CD4-positive, alpha-beta T cell (primary cell): Measurements from ENCODE around the gene MYT1. TPM values are rescaled to one million over a fixed set of nuclear protein-coding genes. Genes with fewer than 3 reads are reported as not detected.

Experiments
- ATAC-seq: fragments of 200-7000 bp; cut with Tn5 transposase; one replicate; pipeline ENCODE4 v1.10.0; 2022; ENCODE audit warnings: mild to moderate bottlenecking; ENCODE audit not compliant: poor library complexity
- CTCF ChIA-PET: fragments of 350-600 bp; sonication (Branson Sonifier 250); formaldehyde crosslinking; loops from one replicate; lab custom pipeline; 2021; ENCODE audit warnings: antibody characterized with exemption, inconsistent platforms; lab: Charles Lee
- POLR2A ChIA-PET: fragments of 350-600 bp; sonication (Branson Sonifier 250); formaldehyde crosslinking; loops from one replicate; lab custom pipeline; 2021; ENCODE audit warnings: antibody characterized with exemption, inconsistent platforms; lab: Charles Lee
- DNase-seq, 14 experiments: peaks; one replicate each; pipeline ENCODE4 v3.0.0-alpha.2; 2013 to 2020; ENCODE audit warnings: mixed read lengths in 2 of 14
- H3K27ac ChIP-seq, 2 donors: one replicate each; pipeline versions ENCODE4 v1.5.1 to v1.7.0; 2013; ENCODE audit warnings: low read length in 2 of 2, low read depth in 1 of 2, mild to moderate bottlenecking in 1 of 2
- H3K27me3 ChIP-seq, 2 experiments: 1 replicate in 1 of 2; 2 replicates in 1 of 2; pipeline versions ENCODE4 v1.6.1 to v1.7.0; 2013; ENCODE audit warnings: low read length in 2 of 2, control low read depth in 1 of 2, mild to moderate bottlenecking in 1 of 2, moderate library complexity in 1 of 2; ENCODE audit not compliant: insufficient read depth in 2 of 2, control insufficient read depth in 1 of 2
- H3K36me3 ChIP-seq: one replicate; pipeline ENCODE4 v1.6.1; 2013; ENCODE audit warnings: low read length, control low read depth; ENCODE audit not compliant: insufficient read depth
- H3K4me1 ChIP-seq: one replicate; pipeline ENCODE4 v1.6.1; 2013; ENCODE audit warnings: low read length, control low read depth; ENCODE audit not compliant: insufficient read depth
- H3K4me3 ChIP-seq: one replicate; pipeline ENCODE4 v1.5.1; 2013; ENCODE audit warnings: mild to moderate bottlenecking, low read length, moderate library complexity
- H3K9me3 ChIP-seq, 2 experiments: 1 replicate in 1 of 2; 2 replicates in 1 of 2; pipeline versions ENCODE4 v1.6.1 to v1.7.0; 2013; ENCODE audit warnings: low read length in 2 of 2, mild to moderate bottlenecking in 2 of 2, control low read depth in 1 of 2, moderate library complexity in 1 of 2; ENCODE audit not compliant: control insufficient read depth in 1 of 2, insufficient read depth in 1 of 2
- H3K27ac Mint-ChIP-seq: one replicate; pipeline ENCODE4 v1.8.0; 2020; ENCODE audit warnings: mixed read lengths
- H3K27me3 Mint-ChIP-seq: one replicate; pipeline ENCODE4 v1.8.0; 2021; ENCODE audit warnings: mixed read lengths
- H3K36me3 Mint-ChIP-seq: one replicate; pipeline ENCODE4 v1.8.0; 2021; ENCODE audit warnings: low read depth, mixed read lengths
- H3K4me1 Mint-ChIP-seq: one replicate; pipeline ENCODE4 v1.8.0; 2021; ENCODE audit warnings: low read depth, mixed read lengths
- H3K4me3 Mint-ChIP-seq: one replicate; pipeline ENCODE4 v1.8.0; 2020; ENCODE audit warnings: mild to moderate bottlenecking, mixed read lengths
- H3K9me3 Mint-ChIP-seq: one replicate; pipeline ENCODE4 v1.8.0; 2020; ENCODE audit warnings: mixed read lengths
- intact Hi-C, 2 experiments: fragments of 100-400 bp; cut with DNase I in 1 of 2; cut with micrococcal nuclease in 1 of 2; formaldehyde crosslinking; loops; one replicate each; pipeline versions ENCODE4 v1.15.1 to v1.9.0; 2023 to 2025; cut with DNase I, micrococcal nuclease
- total RNA-seq, 174 experiments: library from RNA in 2 of 174; stranded (reverse) in 2 of 174; gene quantifications; one replicate each; pipeline ENCODE4 v1.2.3 and lab custom pipeline; 2021 to 2026
- TF ChIP-seq, protein P1 (sequence below): fragments of 200-600 bp; IDR thresholded peaks from one replicate; pipeline ENCODE4 v1.8.0; 2022; ENCODE audit warnings: antibody characterized with exemption, mild to moderate bottlenecking

Gene MYT1
- total RNA-seq, 2 experiments from 2014 or later = 1.0 TPM; not detected in 1

DNA sequence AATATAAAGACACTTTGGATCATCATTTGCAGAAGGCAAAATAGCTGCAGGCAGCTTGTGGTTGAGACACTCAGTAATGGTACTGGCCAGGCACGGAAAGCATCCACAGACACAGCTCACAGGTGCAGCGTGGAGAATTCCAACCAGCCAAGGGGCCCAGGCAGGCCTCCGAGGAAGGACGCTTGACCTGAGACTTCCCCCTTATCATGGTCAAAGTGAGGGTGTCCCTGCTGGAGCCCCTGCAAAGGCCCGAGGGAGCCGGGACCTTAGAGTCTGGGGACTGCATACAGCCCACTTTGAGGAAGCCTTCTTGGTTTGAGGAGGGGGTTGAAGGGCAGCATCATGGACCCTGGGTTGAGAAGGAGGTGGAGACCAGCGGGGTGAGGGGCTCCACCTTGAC lies 15.1 kb upstream of the MYT1 start:
- Histone ChIP-seq H3K4me3 (no peak overlapping the region), H3K27ac (no peak overlapping the region), H3K27me3 (peaks cover 3 to 4% of the 10 kb centered on the region in 2 experiments), H3K4me1 (no peaks in the 10 kb centered on the region), H3K36me3 (no peaks in the 10 kb centered on the region), H3K9me3 (peaks cover 4 to 29% of the 10 kb centered on the region in 2 experiments)
- ChIA-PET CTCF (no interaction called here), POLR2A (no interaction called here)
- Mint-ChIP-seq H3K4me1 (no peaks in the 10 kb centered on the region), H3K27ac (no peak overlapping the region), H3K36me3 (no peaks in the 10 kb centered on the region), H3K4me3 (no peak overlapping the region), H3K27me3 (peaks cover 7% of the 10 kb centered on the region), H3K9me3 (peaks cover 4% of the 10 kb centered on the region)
- ATAC-seq (no peak), DNase-seq (no peak)
- TF ChIP-seq, protein P1, sequence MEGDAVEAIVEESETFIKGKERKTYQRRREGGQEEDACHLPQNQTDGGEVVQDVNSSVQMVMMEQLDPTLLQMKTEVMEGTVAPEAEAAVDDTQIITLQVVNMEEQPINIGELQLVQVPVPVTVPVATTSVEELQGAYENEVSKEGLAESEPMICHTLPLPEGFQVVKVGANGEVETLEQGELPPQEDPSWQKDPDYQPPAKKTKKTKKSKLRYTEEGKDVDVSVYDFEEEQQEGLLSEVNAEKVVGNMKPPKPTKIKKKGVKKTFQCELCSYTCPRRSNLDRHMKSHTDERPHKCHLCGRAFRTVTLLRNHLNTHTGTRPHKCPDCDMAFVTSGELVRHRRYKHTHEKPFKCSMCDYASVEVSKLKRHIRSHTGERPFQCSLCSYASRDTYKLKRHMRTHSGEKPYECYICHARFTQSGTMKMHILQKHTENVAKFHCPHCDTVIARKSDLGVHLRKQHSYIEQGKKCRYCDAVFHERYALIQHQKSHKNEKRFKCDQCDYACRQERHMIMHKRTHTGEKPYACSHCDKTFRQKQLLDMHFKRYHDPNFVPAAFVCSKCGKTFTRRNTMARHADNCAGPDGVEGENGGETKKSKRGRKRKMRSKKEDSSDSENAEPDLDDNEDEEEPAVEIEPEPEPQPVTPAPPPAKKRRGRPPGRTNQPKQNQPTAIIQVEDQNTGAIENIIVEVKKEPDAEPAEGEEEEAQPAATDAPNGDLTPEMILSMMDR = no peak
- intact Hi-C loops = no loop called here

DNA sequence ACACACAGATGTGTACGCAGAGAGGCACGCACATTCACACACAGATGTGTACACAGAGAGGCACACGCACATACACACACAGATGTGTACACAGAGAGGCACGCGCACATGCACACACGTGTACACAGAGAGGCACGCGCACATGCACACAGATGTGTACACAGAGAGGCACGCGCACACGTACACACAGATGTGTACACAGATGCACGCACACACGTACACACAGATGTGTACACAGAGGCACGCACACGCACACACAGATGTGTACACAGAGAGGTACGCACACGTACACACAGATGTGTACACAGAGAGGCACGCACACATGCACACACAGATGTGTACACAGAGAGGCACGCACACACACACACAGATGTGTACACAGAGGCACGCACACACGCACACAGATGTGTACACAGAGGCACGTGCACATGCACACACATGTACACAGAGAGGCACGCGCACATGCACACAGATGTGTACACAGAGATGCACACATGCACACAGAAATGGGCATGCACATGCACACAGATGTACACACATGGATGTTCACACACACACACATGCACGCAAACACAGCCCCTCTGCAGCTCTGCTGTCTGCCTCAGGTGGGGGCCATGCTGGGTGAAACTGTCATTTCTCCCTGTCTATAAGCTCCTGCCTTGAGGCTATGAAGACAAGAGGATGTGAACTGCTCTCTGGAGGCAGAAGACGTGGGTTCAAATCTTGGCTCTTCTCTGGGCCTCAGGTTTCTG lies 14.3 kb upstream of the MYT1 start:
- no peak for DNase-seq
- Histone ChIP-seq H3K36me3 (no peaks in the 10 kb centered on the region), H3K4me3 (no peak overlapping the region), H3K9me3 (peaks cover 3 to 26% of the 10 kb centered on the region in 2 experiments), H3K27me3 (peaks cover 3 to 4% of the 10 kb centered on the region in 2 experiments), H3K4me1 (no peaks in the 10 kb centered on the region), H3K27ac (no peak overlapping the region)
- intact Hi-C loops = no loop called here
- H3K4me1 Mint-ChIP-seq = no peaks in the 10 kb centered on the region
- ATAC-seq = no peak
- no peak overlapping the region for H3K4me3 Mint-ChIP-seq
- no peaks in the 10 kb centered on the region for H3K27me3 Mint-ChIP-seq
- CTCF ChIA-PET = no interaction called here
- POLR2A ChIA-PET = no interaction called here
- TF ChIP-seq, protein P1 = no peak
- H3K9me3 Mint-ChIP-seq = peaks cover 2% of the 10 kb centered on the region
- no peaks in the 10 kb centered on the region for H3K36me3 Mint-ChIP-seq
- no peak overlapping the region for H3K27ac Mint-ChIP-seq

DNA sequence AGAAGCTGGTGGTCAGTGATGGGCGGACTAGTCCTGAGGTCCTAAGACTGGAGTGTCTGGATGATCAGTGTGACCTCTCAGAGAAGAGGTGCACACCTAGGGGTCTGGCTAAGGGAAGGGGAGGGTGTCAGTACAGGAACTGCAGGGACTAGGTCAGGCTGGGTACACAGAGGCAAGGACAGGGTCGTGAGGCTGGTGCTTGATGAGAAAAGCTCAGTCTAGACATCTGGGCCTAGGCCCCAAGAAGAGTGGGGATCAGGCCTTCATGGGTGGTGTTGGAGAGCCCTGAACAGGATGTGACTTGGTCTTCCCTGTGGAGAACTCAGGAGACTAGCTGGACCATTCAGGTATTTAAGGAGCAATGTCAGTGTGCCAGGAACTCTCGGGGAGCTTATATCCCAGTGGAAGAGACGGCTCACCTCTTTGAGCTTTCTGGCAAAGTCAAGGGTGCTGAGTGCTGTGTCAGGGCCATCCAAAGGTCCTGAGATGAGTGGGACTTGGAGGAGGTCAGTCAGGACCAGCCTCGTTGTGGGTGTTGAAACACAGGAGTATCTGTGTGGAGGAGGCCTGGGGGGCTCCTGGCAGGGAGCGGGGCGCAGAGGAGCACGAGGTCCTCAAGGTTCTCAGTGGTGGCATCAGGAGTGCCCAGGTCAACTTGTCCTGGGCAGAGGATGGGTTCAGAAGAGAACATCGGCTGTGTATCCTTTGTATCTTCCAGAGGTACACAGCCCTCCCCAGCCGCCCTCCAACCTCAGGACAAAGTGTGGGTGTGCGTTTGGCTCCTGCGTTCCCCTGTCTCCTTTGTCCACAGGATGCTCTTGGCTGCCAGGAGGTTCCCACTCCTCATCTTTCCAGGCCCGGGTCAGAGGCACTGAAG lies 13.3 kb upstream of the MYT1 start:
- Histone ChIP-seq H3K27ac (no peak overlapping the region), H3K9me3 (peaks cover 0 to 16% of the 10 kb centered on the region in 2 experiments), H3K27me3 (peaks cover 0 to 4% of the 10 kb centered on the region in 2 experiments), H3K4me1 (no peaks in the 10 kb centered on the region), H3K36me3 (no peaks in the 10 kb centered on the region), H3K4me3 (no peak overlapping the region)
- ChIA-PET CTCF (no interaction called here), POLR2A (no interaction called here)
- no peak for ATAC-seq
- no peak for DNase-seq
- TF ChIP-seq, protein P1 = no peak
- H3K27me3 Mint-ChIP-seq = no peaks in the 10 kb centered on the region
- intact Hi-C loops = no loop called here
- H3K4me1 Mint-ChIP-seq = no peaks in the 10 kb centered on the region
- H3K36me3 Mint-ChIP-seq = no peaks in the 10 kb centered on the region
- no peak overlapping the region for H3K4me3 Mint-ChIP-seq
- no peaks in the 10 kb centered on the region for H3K9me3 Mint-ChIP-seq
- H3K27ac Mint-ChIP-seq = no peak overlapping the region
